Lung (tissue), 12 donors: ENCODE data around the gene ARRB2. TPM values are rescaled to one million over a fixed set of nuclear protein-coding genes. Genes with fewer than 3 reads are reported as not detected.

Experiments used
- ATAC-seq: fragments of 200-7000 bp; cut with Tn5 transposase; one replicate; pipeline ENCODE4 v1.9.1; 2020; ENCODE audit warnings: moderate number of reproducible peaks; ENCODE audit not compliant: insufficient read depth, low FRiP score
- DNase-seq, 3 donors: peaks; one replicate each; pipeline ENCODE4 v3.0.0-alpha.2; 2013 to 2017
- H3K27ac ChIP-seq, 2 donors: one replicate each; pipeline ENCODE4 v1.5.1; 2013; ENCODE audit warnings: mild to moderate bottlenecking in 2 of 2, moderate library complexity in 2 of 2, control low read depth in 1 of 2, inconsistent platforms in 1 of 2, low read depth in 1 of 2, low read length in 1 of 2
- H3K27me3 ChIP-seq, 3 donors: one replicate each; pipeline ENCODE4 v1.5.1; 2013; ENCODE audit warnings: low read length in 2 of 3; ENCODE audit not compliant: control insufficient read depth in 3 of 3, insufficient read depth in 3 of 3
- H3K36me3 ChIP-seq, 4 donors: one replicate each; pipeline ENCODE4 v1.5.1; 2013; ENCODE audit warnings: low read length in 4 of 4, mild to moderate bottlenecking in 1 of 4, moderate library complexity in 1 of 4; ENCODE audit not compliant: control insufficient read depth in 4 of 4, insufficient read depth in 4 of 4
- H3K4me1 ChIP-seq, 5 donors: one replicate each; pipeline ENCODE4 v1.5.1; 2013; ENCODE audit warnings: low read length in 5 of 5, mild to moderate bottlenecking in 2 of 5, moderate library complexity in 1 of 5; ENCODE audit not compliant: control insufficient read depth in 5 of 5, insufficient read depth in 5 of 5
- H3K4me3 ChIP-seq: one replicate; pipeline ENCODE4 v1.5.1; 2013; ENCODE audit warnings: mild to moderate bottlenecking, control low read depth, moderate library complexity
- H3K9ac ChIP-seq, 2 donors: one replicate each; pipeline ENCODE4 v1.5.1; 2013; ENCODE audit warnings: low read length in 2 of 2, control low read depth in 1 of 2; ENCODE audit not compliant: insufficient read depth in 1 of 2
- H3K9me3 ChIP-seq, 4 donors: one replicate each; pipeline ENCODE4 v1.5.1; 2013; ENCODE audit warnings: low read length in 3 of 4, mild to moderate bottlenecking in 1 of 4, moderate library complexity in 1 of 4; ENCODE audit not compliant: control insufficient read depth in 4 of 4, insufficient read depth in 3 of 4
- CTCF ChIP-seq: IDR thresholded peaks from 2 replicates; pipeline ENCODE4 v1.5.1; 2012; ENCODE audit warnings: mild to moderate bottlenecking; ENCODE audit errors: control extremely low read depth, extremely low read depth
- WGBS, 2 donors: extraction: QIAGEN DNeasy Blood & Tissue Kit; methylation state at CpG; one replicate each; pipeline ENCODE4 v1.1.7; 2013; 5-methylcytosine and 5-hydroxymethylcytosine counted together
- polyA plus RNA-seq, 2 donors: library from polyadenylated mRNA; stranded (reverse); fragments of 200-250 nt; gene quantifications; one replicate each; pipeline ENCODE4 v1.2.1, GENCODE V29; 2013
- total RNA-seq, 2 donors: library from RNA; depleted of rRNA in 1 of 2; stranded (reverse); fragments of >200 nt in 1 of 2; gene quantifications; one replicate each; pipeline ENCODE4 v1.2.1, GENCODE V29; 2014 to 2021
- donor health status: control.
- donor health status: control.
- donor health status: Bipolar disorder and iron deficiency.
- donor health status: healthy.
- donor health status: DM: yes; HTN: yes; CAD: no.

The ARRB2 gene
- total and polyA plus RNA-seq, 4 donors = 27.2 to 222 (median 142) TPM

DNA sequence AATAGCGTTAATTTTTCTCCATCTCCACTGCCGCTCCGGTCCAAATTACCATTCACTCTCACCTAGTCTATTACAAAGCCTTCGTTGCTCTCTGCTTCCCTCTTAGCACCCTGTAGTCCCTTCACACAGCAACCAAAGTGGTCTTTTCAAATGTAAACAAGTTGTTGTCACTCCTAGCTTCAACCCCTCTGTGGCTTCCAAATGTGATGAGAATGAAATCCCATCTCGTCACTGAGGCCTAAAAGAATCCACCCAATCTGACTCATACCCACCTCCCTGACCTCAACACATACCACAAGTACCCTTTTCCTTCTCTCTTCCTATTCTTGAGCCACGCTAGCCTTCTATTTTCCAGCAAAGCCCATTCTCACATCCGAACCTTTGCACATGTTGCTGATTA is 4.3 kb upstream of the ARRB2 start:
- WGBS, 2 donors = 76 to 83% methylated on average over 7 of the region's 7 CpGs
- no peaks in the 10 kb centered on the region for H3K27me3 ChIP-seq
- no peak overlapping the region for H3K4me3 ChIP-seq
- TF ChIP-seq CTCF = no peak
- H3K4me1 ChIP-seq = peaks cover 0 to 17% (median 8%) of the 10 kb centered on the region in 5 donors
- ATAC-seq (no peak), DNase-seq (no peak)
- no peak overlapping the region for H3K9ac ChIP-seq
- no peaks in the 10 kb centered on the region for H3K9me3 ChIP-seq
- no peaks in the 10 kb centered on the region for H3K36me3 ChIP-seq
- H3K27ac ChIP-seq = no peak overlapping the region

- Histone ChIP-seq H3K27ac (no peak overlapping the region), H3K36me3 (no peaks in the 10 kb centered on the region), H3K27me3 (no peaks in the 10 kb centered on the region), H3K9me3 (no peaks in the 10 kb centered on the region), H3K4me1 (peaks cover 0 to 19% (median 5%) of the 10 kb centered on the region in 5 donors), H3K4me3 (no peak overlapping the region), H3K9ac (no peak overlapping the region)
- TF ChIP-seq CTCF = no peak
- DNase-seq = no peak
- no peak for ATAC-seq
- 78 to 80% methylated on average over 8 of the region's 8 CpGs for WGBS, 2 donors
These were observed 2.0 kb upstream of the ARRB2 start for GRCh38 chr17:4708436-4708835.

- no peak for ATAC-seq
- H3K4me1 ChIP-seq = peaks cover 0 to 19% (median 4%) of the 10 kb centered on the region in 5 donors
- H3K27ac ChIP-seq = peak overlapping the region; percentile 14 to 83
- H3K27me3 ChIP-seq = no peaks in the 10 kb centered on the region
- peaks cover 0 to 10% (median 3%) of the 10 kb centered on the region in 4 donors for H3K36me3 ChIP-seq
- peak overlapping the region in 1 of 2 donors; percentile 42 for H3K9ac ChIP-seq
- no peaks in the 10 kb centered on the region for H3K9me3 ChIP-seq
- H3K4me3 ChIP-seq = peak overlapping the region; percentile 40
- 3 to 8% methylated on average over 38 to 57 of the region's 57 CpGs for WGBS, 2 donors
- no peak for TF ChIP-seq CTCF
- peak in 1 of 3 donors; percentile 11 for DNase-seq
These were observed 532 bp downstream of the ARRB2 start for GRCh38 chr17:4710693-4711634.
